A673 (cell line): ENCODE data around the gene NME3. TPM values are rescaled to one million over a fixed set of nuclear protein-coding genes. Genes with fewer than 3 reads are reported as not detected.

Source experiments
- BruUV-seq: library from RNA; stranded (reverse); fragments of 400-500 nt; replicated peaks from 2 replicates; lab custom pipeline; 2021; lab: Mats Ljungman, UMichigan
- CTCF ChIA-PET: fragments of 300-600 bp; sonication (Branson Sonifier 250); formaldehyde crosslinking; loops from one replicate; lab custom pipeline; 2022; ENCODE audit warnings: antibody characterized with exemption; lab: Charles Lee
- POLR2A ChIA-PET: fragments of 300-600 bp; sonication (Branson Sonifier 250); formaldehyde crosslinking; loops from one replicate; lab custom pipeline; 2022; ENCODE audit warnings: antibody characterized with exemption; ENCODE audit not compliant: low non-redundant PET; lab: Charles Lee
- DNase-seq: peaks from one replicate; pipeline ENCODE4 v3.0.0-alpha.2; 2015; ENCODE audit warnings: low spot score
- H3K27ac ChIP-seq: fragments of 200-600 bp; sonication (generic); 2 replicates; pipeline ENCODE4 v1.5.1; 2016; ENCODE audit warnings: mixed run types, low read depth, mild to moderate bottlenecking, mixed read lengths, antibody characterized with exemption, low read length; ENCODE audit not compliant: poor library complexity, severe bottlenecking
- H3K27me3 ChIP-seq: fragments of 200-600 bp; sonication (generic); replicated peaks from 2 replicates; pipeline ENCODE4 v1.6.1; 2017; ENCODE audit warnings: mixed run types, low read depth, mild to moderate bottlenecking, mixed read lengths, antibody characterized with exemption, low read length; ENCODE audit not compliant: insufficient read depth, poor library complexity
- H3K36me3 ChIP-seq: fragments of 200-600 bp; sonication (generic); 2 replicates; pipeline ENCODE4 v1.6.1; 2016; ENCODE audit warnings: mixed run types, mild to moderate bottlenecking, mixed read lengths, antibody characterized with exemption, low read length; ENCODE audit not compliant: insufficient read depth, poor library complexity, severe bottlenecking
- H3K4me1 ChIP-seq: fragments of 200-600 bp; sonication (generic); 2 replicates; pipeline ENCODE4 v1.6.1; 2017; ENCODE audit warnings: mixed run types, mild to moderate bottlenecking, mixed read lengths, antibody characterized with exemption, low read length; ENCODE audit not compliant: insufficient read depth, poor library complexity, severe bottlenecking
- H3K4me3 ChIP-seq: fragments of 200-600 bp; sonication (generic); 2 replicates; pipeline ENCODE4 v1.5.1; 2016; ENCODE audit warnings: low read depth, mixed run types, mild to moderate bottlenecking, mixed read lengths, low read length; ENCODE audit not compliant: poor library complexity, severe bottlenecking
- H3K9me3 ChIP-seq: fragments of 200-600 bp; sonication (generic); 2 replicates; pipeline ENCODE4 v1.6.1; 2016; ENCODE audit warnings: mixed run types, low read depth, mild to moderate bottlenecking, mixed read lengths, antibody characterized with exemption, low read length; ENCODE audit not compliant: poor library complexity, severe bottlenecking
- CTCF ChIP-seq: fragments of 300-800, 200-600 bp; sonication (generic); conservative IDR thresholded peaks from 2 replicates; pipeline ENCODE4 v1.5.1; 2017; ENCODE audit warnings: low read depth, mild to moderate bottlenecking, antibody characterized with exemption, low read length, moderate library complexity, mixed read lengths
- EZH2 ChIP-seq: fragments of 200-600 bp; sonication (generic); IDR thresholded peaks from 2 replicates; pipeline ENCODE4 v1.6.1; 2017; ENCODE audit warnings: borderline replicate concordance, low read depth, mild to moderate bottlenecking, mixed read lengths, antibody characterized with exemption, low read length; ENCODE audit not compliant: poor library complexity, severe bottlenecking
- intact Hi-C: fragments of 100-400 bp; cut with micrococcal nuclease; formaldehyde crosslinking; loops from one replicate; pipeline ENCODE4 v1.10.0; 2022; ENCODE audit not compliant: unreplicated experiment
- total RNA-seq: library from RNA; stranded (reverse); gene quantifications from 2 replicates; pipeline ENCODE4 v1.2.3, GENCODE V29; 2021

The NME3 gene
- total RNA-seq, 1 experiment from 2014 or later: 35.3 TPM

GRCh38 chr16:1817716-1818115 lies 46.4 kb upstream of the NME3 start:
- H3K27ac ChIP-seq: no peak overlapping the region
- BruUV-seq: no TSS peak
- peaks cover 5% of the 10 kb centered on the region for H3K4me1 ChIP-seq
- intact Hi-C loops: no loop called here
- no peak for TF ChIP-seq CTCF
- no peak for TF ChIP-seq EZH2
- ChIA-PET POLR2A (no interaction called here), CTCF (no interaction called here)
- no peaks in the 10 kb centered on the region for H3K36me3 ChIP-seq
- no peak overlapping the region for H3K4me3 ChIP-seq
- no peak for DNase-seq
- no peaks in the 10 kb centered on the region for H3K27me3 ChIP-seq
- no peaks in the 10 kb centered on the region for H3K9me3 ChIP-seq

GRCh38 chr16:1817276-1817589 lies 45.9 kb upstream of the NME3 start:
- intact Hi-C loops: no loop called here
- H3K4me1 ChIP-seq: peaks cover 9% of the 10 kb centered on the region
- no peak overlapping the region for H3K4me3 ChIP-seq
- no peaks in the 10 kb centered on the region for H3K9me3 ChIP-seq
- no peaks in the 10 kb centered on the region for H3K36me3 ChIP-seq
- ChIA-PET POLR2A (no interaction called here), CTCF (no interaction called here)
- no peaks in the 10 kb centered on the region for H3K27me3 ChIP-seq
- DNase-seq: no peak
- no peak overlapping the region for H3K27ac ChIP-seq
- TF ChIP-seq EZH2: no peak
- BruUV-seq: no TSS peak

GRCh38 chr16:1816396-1817275 lies 45.3 kb upstream of the NME3 start:
- Histone ChIP-seq H3K9me3 (no peaks in the 10 kb centered on the region), H3K27me3 (no peaks in the 10 kb centered on the region), H3K27ac (no peak overlapping the region), H3K4me3 (no peak overlapping the region), H3K4me1 (peaks cover 9% of the 10 kb centered on the region), H3K36me3 (no peaks in the 10 kb centered on the region)
- ChIA-PET CTCF (no interaction called here), POLR2A (no interaction called here)
- no peak for DNase-seq
- intact Hi-C loops: no loop called here
- TF ChIP-seq EZH2 (no peak), CTCF (no peak)
- BruUV-seq: no TSS peak
